AG09309 (cell line): ENCODE results near the gene DNAJC3.
"Not testable (repeated sequence)": the region's sequence is repeated elsewhere in the genome, so short reads cannot be mapped to it uniquely, and the experiment has no call there.

Experiments used
- DNase-seq: peaks from one replicate; pipeline ENCODE4 v3.0.0-alpha.2; 2010; ENCODE audit warnings: low read depth
- H3K4me3 ChIP-seq: 2 replicates; pipeline ENCODE4 v1.5.1; 2011; ENCODE audit warnings: mild to moderate bottlenecking, low read depth, low read length, moderate library complexity; ENCODE audit not compliant: control insufficient read depth
- TF ChIP-seq, protein P1 (sequence below): IDR thresholded peaks from 2 replicates; pipeline ENCODE4 v1.5.1; 2011; ENCODE audit warnings: mild to moderate bottlenecking, low read depth, low read length, inconsistent platforms; ENCODE audit not compliant: insufficient read depth, control insufficient read depth; ENCODE audit errors: missing control alignments

DNAJC3 gene

DNA sequence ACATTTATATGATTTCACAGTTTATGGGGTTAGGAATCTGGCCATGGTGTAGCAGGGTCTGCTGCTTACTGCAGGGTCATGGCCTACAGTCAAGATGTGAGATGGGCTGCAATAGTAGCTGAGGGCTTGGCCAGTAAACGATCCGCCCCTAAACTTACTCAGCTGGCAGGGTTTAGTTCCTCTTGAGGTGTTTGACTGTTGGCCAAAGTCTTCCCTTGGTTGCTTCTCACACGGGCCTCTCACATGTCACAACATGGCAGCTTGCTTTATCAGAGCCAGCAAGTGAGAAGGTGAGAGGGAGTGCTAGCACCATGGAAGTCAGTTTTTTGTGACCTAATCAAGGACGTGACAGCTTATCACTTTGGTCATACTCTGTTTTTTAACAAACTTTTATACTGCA is 77.1 kb downstream of the DNAJC3 start:
- no peak for DNase-seq
- TF ChIP-seq, protein P1, sequence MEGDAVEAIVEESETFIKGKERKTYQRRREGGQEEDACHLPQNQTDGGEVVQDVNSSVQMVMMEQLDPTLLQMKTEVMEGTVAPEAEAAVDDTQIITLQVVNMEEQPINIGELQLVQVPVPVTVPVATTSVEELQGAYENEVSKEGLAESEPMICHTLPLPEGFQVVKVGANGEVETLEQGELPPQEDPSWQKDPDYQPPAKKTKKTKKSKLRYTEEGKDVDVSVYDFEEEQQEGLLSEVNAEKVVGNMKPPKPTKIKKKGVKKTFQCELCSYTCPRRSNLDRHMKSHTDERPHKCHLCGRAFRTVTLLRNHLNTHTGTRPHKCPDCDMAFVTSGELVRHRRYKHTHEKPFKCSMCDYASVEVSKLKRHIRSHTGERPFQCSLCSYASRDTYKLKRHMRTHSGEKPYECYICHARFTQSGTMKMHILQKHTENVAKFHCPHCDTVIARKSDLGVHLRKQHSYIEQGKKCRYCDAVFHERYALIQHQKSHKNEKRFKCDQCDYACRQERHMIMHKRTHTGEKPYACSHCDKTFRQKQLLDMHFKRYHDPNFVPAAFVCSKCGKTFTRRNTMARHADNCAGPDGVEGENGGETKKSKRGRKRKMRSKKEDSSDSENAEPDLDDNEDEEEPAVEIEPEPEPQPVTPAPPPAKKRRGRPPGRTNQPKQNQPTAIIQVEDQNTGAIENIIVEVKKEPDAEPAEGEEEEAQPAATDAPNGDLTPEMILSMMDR, result no peak

DNA sequence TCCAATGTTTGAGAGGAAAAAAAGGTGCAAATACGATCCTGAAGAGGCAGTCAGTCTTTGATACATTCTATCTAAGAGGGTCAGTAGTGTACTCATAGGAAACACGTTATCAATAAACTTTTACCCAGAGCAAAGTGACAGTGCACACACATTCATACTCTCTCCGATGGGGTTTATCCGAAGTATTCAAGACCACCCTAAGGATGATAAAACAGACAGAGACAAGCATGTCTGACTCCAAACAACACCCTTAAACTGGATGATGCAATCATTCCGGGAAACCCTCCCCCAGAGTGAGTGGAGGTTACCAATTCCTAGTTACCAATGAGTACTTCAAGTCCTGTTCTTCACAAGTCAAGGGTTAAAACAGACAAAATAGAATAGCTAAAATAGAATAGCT is 79.1 kb downstream of the DNAJC3 start:
- no peak for DNase-seq
- no peak overlapping the region for H3K4me3 ChIP-seq
- TF ChIP-seq, protein P1, result no peak

More for the DNA sequence above, 77.1 kb downstream of the DNAJC3 start:
- no peak overlapping the region for H3K4me3 ChIP-seq

DNA sequence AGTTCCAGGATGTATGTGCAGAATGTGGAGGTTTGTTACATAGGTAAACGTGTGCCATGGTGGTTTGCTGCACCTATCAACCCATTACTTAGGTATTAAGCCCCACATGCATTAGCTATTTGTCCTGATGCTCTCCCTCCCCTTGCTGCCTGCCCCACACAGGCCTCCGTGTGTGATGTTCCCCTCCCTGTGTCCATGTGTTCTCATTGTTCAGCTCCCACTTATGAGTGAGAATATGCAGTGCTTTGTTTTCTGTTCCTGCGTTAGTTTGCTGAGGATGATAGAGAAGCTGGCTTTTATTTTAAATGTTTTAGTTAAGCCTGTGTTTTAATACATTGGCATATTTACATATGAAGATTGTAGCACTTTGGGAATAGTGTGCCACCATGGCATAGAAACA is 85.7 kb downstream of the DNAJC3 start:
- not testable (repeated sequence) for H3K4me3 ChIP-seq, DNase-seq

DNA sequence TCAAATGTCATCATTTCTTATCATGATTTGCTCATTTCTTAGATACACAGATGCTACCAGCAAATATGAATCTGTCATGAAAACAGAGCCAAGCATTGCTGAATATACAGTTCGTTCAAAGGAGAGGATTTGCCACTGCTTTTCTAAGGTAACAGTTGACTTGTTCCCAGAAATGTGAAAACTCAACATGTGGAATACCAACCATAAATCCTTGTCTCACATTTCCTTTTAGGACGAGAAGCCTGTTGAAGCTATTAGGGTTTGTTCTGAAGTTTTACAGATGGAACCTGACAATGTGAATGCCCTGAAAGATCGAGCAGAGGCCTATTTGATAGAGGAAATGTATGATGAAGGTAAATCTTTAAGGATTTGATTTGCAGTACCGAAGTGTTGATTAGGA is 86.7 kb downstream of the DNAJC3 start:
- TF ChIP-seq, protein P1, result no peak
- DNase-seq, result no peak
- H3K4me3 ChIP-seq, result no peak overlapping the region

DNA sequence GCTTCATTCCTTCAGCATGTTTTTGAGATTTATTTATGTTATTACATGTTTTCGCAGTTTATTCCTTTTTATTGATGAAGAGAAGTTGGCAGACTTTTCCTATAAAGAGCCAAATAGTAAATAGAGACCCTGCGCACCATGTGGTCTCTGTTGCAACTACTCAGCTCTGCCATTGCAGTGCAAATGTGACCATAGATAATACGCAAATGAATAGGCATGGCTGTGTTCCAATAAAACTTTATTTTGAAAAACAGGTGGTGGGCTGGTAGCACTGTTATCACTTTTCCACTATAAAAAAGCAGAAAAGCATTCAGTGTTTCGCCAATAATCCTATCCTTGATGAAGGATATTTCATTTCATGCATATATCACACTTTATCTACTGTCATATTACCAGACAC is 95.0 kb downstream of the DNAJC3 start:
- H3K4me3 ChIP-seq, result no peak overlapping the region
- DNase-seq, result no peak
- TF ChIP-seq, protein P1, result no peak

DNA sequence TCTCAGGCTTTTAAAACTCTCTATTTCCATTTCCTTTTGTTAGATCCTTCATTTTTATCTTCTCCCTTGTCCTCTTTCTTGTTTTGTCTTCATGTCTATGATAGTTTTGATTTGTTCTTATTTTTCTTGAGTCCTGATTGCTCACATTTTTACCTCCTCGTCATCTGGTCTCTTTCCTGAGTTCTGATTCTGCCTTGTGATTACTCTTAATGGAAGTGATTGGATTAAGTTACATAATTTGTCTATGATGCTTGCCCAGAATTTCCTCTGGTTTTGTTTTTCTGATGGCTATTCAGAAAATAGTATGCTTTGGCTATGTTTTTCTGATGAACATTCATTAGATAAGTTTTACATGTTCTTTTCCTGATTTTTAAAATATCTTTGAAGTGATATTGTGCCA is 102.6 kb downstream of the DNAJC3 start:
- TF ChIP-seq, protein P1, result no peak
- no peak for DNase-seq
- H3K4me3 ChIP-seq, result no peak overlapping the region

DNA sequence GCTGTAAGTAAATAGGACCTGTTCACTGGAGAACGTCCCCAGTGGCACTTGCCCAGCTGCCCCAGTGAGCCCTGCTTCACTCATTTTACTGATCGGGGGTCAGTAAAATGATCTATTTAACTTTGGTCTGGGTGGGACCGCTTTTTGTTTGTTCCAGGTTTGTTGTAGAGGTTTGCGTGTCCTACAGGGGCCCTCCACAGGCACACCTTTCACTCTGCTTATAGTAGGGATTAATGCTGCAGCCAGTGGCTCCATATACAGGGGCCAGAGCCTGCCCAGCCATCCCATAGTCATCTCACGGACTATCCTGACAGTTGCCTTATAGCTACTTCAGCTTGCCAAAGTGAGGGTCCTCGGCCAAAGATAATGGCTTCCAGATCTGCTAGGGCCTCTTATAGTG is 104.1 kb downstream of the DNAJC3 start:
- TF ChIP-seq, protein P1, result no peak
- DNase-seq, result no peak
- no peak overlapping the region for H3K4me3 ChIP-seq

DNA sequence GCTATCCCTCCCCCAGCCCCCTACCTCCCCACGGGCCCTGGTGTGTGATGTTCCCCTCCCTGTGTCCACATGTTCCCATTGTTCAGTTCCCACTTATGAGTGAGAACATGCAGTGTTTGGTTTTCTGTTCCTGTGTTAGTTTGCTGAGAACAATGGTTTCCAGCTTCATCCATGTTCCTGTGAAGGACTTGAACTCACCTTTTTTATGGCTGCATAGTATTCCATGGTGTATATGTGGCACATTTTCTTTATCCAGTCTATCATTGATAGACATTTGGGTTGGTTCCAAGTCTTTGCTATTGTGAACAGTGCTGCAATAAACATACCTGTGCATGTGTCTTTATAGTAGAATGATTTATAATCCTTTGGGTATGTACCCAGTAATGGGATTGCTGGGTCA is 105.0 kb downstream of the DNAJC3 start:
- H3K4me3 ChIP-seq, DNase-seq: not testable (repeated sequence)
